ENCODE results near the gene SHQ1.
A peak's percentile ranks its signal among the peaks of the same experiment; 100 is the strongest.
"Not testable (repeated sequence)": the region's sequence is repeated elsewhere in the genome, so short reads cannot be mapped to it uniquely, and the experiment has no call there.

Gene SHQ1

GRCh38 chr3:72746430-72747411 is 101.5 kb downstream of the SHQ1 start:
- no peak for DNase-seq

- DNase-seq = peak; percentile 89
These were observed 102.9 kb downstream of the SHQ1 start for GRCh38 chr3:72745146-72745999.

- DNase-seq = peak; percentile 10
These were observed 103.9 kb downstream of the SHQ1 start for GRCh38 chr3:72744330-72744729.

- peak; percentile 91 for DNase-seq
These were observed 108.4 kb downstream of the SHQ1 start for GRCh38 chr3:72739531-72740466.

DNA sequence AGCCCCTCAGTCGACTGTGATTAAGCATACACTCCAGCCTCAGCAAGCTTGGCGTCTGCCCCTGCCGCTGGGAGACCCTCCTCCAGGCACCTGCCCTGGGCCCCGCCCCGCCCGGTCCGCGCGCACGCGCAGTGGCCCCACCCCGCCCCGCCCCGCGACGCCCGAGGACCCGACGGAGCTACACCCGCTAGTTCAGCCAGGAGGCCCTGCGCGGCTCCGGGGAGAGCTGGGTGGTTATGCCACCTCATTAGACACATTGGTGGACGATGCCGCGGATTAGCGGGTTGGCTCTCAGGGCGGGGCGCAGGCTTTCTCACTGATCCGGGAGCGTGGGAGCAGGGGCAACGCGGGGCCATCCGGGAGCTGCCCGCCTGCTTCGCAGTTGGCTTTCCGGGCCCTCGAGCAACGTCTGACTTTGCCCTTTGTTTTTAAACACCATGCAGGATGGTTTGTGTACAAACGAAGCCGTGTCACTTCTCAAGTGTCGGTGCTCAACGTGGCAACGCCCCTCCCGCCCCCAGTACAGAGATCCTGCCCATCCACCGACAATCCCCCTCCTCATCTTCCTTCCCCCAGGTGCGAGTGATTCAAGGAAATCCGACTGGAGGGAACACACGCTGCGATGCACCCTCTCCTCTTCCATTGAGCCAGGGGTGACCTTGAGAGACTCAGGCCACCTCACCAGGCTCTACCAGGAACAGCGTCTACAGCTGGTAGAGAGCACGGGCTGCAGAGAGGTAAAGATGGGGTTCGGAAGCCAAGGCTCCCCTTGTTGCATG is 109.3 kb downstream of the SHQ1 start:
- DNase-seq = peak; percentile 86

DNA sequence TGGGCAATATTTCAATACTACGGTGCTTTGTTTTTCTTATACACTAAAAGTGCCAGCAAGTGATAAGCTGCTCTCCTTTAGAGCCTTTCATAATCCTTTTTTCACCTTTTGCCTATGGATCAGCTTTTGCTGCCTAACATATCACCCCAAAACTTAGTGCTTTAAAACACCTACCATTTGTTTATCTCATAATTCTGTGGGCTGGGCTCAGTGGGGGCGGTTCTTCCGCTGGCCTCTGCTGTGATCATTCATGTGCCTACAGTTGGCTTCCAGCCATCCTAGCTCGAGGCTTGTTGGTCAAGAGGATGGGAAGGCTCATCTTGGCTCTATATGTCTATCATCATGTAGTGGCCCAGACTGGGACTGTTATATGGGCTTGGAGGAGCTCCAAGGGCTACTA is 113.2 kb downstream of the SHQ1 start:
- DNase-seq = not testable (repeated sequence)

- no peak for DNase-seq
These were observed 114.6 kb downstream of the SHQ1 start for GRCh38 chr3:72733676-72734075.

DNA sequence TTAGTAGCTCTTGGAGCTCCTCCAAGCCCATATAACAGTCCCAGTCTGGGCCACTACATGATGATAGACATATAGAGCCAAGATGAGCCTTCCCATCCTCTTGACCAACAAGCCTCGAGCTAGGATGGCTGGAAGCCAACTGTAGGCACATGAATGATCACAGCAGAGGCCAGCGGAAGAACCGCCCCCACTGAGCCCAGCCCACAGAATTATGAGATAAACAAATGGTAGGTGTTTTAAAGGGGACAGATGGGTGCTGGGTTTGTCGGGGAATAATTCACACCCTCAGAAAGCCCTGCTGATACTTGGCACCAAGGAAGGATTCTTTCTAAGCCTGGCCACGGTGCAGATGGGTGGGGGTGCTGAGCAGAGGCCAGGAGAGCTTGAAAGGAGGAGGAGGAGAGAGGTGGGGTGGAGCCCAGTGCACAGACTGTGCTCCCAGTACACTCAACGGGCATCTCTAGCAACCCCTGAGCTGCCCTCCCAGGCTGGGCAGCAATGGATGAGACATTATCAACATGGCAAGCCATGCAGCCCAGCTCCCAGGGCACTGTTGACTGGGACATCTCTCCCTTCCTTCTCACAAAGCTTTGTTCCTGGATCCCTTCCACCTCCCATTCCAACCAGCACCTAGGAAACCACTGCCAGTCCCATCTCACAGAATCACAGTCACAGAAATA is 115.4 kb downstream of the SHQ1 start:
- DNase-seq = not testable (repeated sequence)

- no peak for DNase-seq
These were observed 119.2 kb downstream of the SHQ1 start for GRCh38 chr3:72728958-72729467.

DNA sequence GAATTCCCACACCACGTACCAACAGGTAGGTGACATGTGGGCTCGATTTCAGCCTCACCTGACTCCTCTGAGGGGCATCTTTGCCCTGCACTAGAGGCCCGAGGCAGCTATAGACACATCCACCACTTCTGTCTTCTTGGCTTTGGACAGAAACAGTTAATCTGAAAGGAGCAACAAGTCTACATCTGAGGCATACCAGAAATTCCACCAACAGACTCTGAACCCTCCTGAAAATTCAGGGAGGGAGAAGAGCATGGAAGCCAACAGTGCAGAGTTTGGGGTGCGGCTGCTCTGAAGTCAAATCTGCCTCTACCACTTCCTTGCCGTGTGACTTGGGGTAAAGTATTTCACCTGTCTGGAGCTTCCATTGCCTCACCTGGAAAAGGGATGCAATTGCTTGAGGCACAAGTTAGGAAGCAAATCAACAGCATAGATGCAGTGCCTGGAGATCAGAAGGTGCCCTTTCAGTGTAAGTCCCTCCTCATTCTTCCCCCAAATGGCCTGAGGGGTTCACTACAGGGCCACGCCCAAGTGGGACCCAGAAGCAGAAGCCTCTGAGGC is 119.8 kb downstream of the SHQ1 start:
- DNase-seq = no peak

DNA sequence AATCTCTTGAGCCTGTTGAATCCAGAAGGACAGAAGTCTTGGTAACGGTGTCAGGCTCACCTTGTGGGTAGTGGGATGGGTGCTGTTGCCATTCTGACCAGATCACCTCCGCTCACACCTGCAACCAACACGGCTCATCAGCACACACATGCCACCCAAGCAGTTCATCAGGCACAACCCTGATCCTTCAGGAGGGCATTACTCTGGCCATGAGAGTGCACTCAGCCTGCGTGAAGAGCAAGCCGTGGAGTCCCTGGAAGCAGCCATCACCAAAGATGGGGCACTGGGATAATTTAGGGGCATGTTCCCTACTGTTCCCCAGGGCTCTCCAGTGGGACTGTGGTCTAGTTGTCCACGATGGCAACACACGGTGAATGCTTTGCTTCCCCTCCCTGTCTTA is 120.5 kb downstream of the SHQ1 start:
- no peak for DNase-seq

DNA sequence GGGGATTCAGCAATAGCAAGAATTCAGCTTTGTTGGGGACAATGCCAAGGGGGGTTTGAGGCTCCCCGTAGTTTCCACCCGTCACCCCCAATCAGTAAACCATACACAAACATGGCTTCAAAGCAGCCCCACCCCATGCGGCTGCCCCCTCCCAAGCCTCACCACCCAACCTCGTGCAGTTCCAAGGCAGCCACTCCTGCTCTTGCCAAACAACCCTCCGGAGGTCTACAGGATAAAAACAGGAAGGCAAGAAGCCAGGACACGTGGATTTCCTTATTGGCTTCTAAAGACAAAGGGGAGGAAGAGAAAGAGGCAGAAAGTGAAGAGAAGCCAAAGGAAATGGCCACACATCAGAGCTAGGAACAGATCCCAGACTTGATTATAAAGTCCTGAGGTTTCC is 121.1 kb downstream of the SHQ1 start:
- DNase-seq = no peak

DNA sequence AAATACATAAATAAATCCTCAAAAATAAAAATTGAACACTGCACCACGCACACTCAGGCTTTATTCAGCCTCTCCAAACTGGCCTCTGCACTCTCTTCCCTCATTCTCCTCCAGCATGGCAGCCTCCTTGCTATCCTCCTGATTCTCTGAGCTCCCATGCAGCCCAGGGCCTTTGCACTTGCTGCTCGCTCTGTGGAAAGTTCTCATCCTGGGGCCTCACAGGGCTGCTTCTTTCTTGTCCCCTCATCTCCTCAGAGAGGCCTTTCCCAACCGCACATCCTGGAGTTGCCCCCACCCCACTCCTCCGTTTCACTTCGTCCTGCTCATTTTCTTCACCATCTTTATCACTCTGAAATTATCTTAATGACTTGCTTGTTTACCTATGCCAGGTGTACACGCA is 123.0 kb downstream of the SHQ1 start:
- DNase-seq = no peak

GRCh38 chr3:72724070-72724469 is 124.2 kb downstream of the SHQ1 start:
- no peak for DNase-seq

DNA sequence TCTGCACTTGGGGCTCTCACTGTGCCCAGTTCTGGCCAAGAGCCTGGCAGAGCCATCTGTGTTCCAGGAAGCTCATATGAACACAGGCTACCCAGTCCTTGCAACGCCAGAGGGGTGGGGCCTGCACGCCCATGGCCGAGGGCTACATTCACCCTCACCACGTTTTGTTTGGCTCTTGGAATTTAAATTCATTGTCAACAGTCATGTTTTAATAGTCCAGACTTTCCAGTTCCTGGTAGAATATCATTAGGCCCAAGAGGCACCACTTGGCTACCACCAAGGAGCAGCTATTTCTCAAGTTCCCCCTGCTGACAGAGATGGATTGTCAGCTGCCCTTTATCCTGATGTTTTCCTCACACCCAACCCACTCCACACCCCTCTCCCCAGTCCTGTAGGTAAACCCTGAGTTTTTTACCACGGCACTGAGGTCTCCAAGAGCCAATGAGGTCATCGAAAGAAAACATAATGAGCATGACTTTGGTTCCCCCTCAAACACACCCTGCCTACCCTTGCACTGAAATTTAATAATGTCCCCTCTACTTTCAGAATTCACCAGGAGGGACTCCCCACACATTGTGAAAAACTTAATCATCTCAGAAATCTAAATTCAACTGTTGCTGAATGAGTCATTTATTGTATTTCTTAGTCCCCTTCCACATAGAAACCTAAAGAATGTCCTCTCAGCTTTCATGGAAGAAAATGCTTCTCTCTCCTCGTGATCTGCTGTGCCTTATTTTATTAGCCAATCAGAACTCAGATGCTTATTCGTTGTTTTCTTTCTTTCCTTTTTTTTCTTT is 125.1 kb downstream of the SHQ1 start:
- DNase-seq = no peak

GRCh38 chr3:72721683-72722381 is 126.4 kb downstream of the SHQ1 start:
- peak; percentile 43 for DNase-seq

GRCh38 chr3:72720566-72720965 is 127.7 kb downstream of the SHQ1 start:
- DNase-seq = no peak

DNA sequence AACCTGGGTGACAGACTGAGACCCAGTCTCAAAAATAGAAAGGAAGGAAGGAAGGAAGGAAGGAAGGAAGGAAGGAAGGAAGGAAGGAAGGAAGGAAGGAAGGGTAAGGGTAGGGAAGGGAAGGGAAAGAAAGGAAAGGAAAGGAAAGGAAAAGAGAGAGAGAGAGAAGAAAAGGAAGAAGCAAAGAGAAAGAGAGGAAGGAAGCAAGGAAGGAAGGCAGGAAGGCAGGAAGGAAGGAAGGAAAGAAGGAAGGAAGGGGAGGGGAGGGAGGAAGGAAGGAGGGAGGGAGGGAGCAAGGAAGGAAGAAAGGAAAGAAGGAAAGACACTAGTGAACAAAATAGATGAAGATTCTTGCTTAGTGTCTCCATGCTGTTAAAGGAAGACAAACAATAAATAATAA is 129.1 kb downstream of the SHQ1 start:
- no peak for DNase-seq

- DNase-seq = not testable (repeated sequence)
These were observed 134.1 kb downstream of the SHQ1 start for GRCh38 chr3:72714135-72714534.
